Measurements from ENCODE around the gene BUD23. TPM values are rescaled to one million over a fixed set of nuclear protein-coding genes. Genes with fewer than 3 reads are reported as not detected.

The BUD23 gene
- total RNA-seq, 1 experiment from 2014 or later = 124 TPM

GRCh38 chr7:73739387-73739767 is 56.0 kb downstream of the BUD23 start:
- intact Hi-C loops (cut with micrococcal nuclease; ENCODE audit: unreplicated experiment) = no loop called here
- POLR2A ChIA-PET = interaction anchor here (1.6 kb wide), 1 partner anchor 93 kb away, joined by 13 read pairs; no protein-coding TSS in a partner anchor

GRCh38 chr7:73740212-73740611 is 56.8 kb downstream of the BUD23 start:
- H3K4me3 ChIP-seq (ENCODE audit: low read depth in 2 of 2, low read length in 2 of 2) = no peak overlapping the region
- H3K4me1 ChIP-seq (ENCODE audit: control insufficient read depth, insufficient read depth, low read length) = peaks cover 60% of the 10 kb centered on the region
- no peaks in the 10 kb centered on the region for H3K27me3 ChIP-seq (ENCODE audit: control insufficient read depth, insufficient read depth, low read length)
- H3K36me3 ChIP-seq (ENCODE audit: control insufficient read depth, insufficient read depth, low read length) = peaks cover 5% of the 10 kb centered on the region; the same call in 1 of the 2 replicates
- ChIA-PET POLR2A (interaction anchor here (0.7 to 1.6 kb wide), 3 partner anchors 83 to 92 kb away, joined by 3 to 7 read pairs (median 3); no protein-coding TSS in a partner anchor), CTCF (interaction anchor here (0.6 kb wide), 1 partner anchor 92 kb away, joined by 3 read pairs; no protein-coding TSS in a partner anchor)
- BruUV-seq (replicated peaks) = no TSS peak
- no peaks in the 10 kb centered on the region for H3K9me3 ChIP-seq (ENCODE audit: control insufficient read depth, insufficient read depth, low read depth, low read length)
- H3K27ac ChIP-seq (ENCODE audit: low read length) = peak overlapping the region; percentile 62
- no peak for TF ChIP-seq REST (IDR thresholded peaks at IDR 0.05; ENCODE audit: insufficient read depth in 1 of 2, low read depth in 2 of 2, low read length in 1 of 2)
- no peak for TF ChIP-seq POLR2AphosphoS5 (IDR thresholded peaks at IDR 0.05; ENCODE audit: low read depth, low read length)
- TF ChIP-seq CTCF (IDR thresholded peaks at IDR 0.05) = no peak
- TF ChIP-seq TCF7L2 (IDR thresholded peaks at IDR 0.05; ENCODE audit: low read depth, low read length) = no peak
- TF ChIP-seq SIN3A (IDR thresholded peaks at IDR 0.05; ENCODE audit: borderline replicate concordance, insufficient read depth, low read depth, low read length) = no peak
- in situ Hi-C loops (cut with HindIII; ENCODE audit: low pct_unique_long_range_greater_than_20kb, low sequenced_read_pairs) (no loop called here), intact Hi-C loops (cut with micrococcal nuclease; ENCODE audit: unreplicated experiment) (no loop called here)
- no peak for DNase-seq (ENCODE audit: low read depth, low spot score)
- ATAC-seq = no peak

More at GRCh38 chr7:73739387-73739767, 56.0 kb downstream of the BUD23 start:
- no peak for ATAC-seq
- CTCF ChIA-PET = interaction anchor here (0.5 to 0.7 kb wide), 2 partner anchors 17 to 71 kb away, joined by 4 to 5 read pairs; no protein-coding TSS in a partner anchor
- DNase-seq (ENCODE audit: low read depth, low spot score) = no peak
- TF ChIP-seq TCF7L2 (IDR thresholded peaks at IDR 0.05; ENCODE audit: low read depth, low read length) (no peak), REST (IDR thresholded peaks at IDR 0.05; ENCODE audit: insufficient read depth in 1 of 2, low read depth in 2 of 2, low read length in 1 of 2) (no peak), POLR2AphosphoS5 (IDR thresholded peaks at IDR 0.05; ENCODE audit: low read depth, low read length) (no peak), SIN3A (IDR thresholded peaks at IDR 0.05; ENCODE audit: borderline replicate concordance, insufficient read depth, low read depth, low read length) (no peak)
- peak overlapping the region; percentile 96 for H3K27ac ChIP-seq (ENCODE audit: low read length)
- H3K9me3 ChIP-seq (ENCODE audit: control insufficient read depth, insufficient read depth, low read depth, low read length) = no peaks in the 10 kb centered on the region
- H3K4me1 ChIP-seq (ENCODE audit: control insufficient read depth, insufficient read depth, low read length) = peaks cover 65% of the 10 kb centered on the region
- in situ Hi-C loops (cut with HindIII; ENCODE audit: low pct_unique_long_range_greater_than_20kb, low sequenced_read_pairs) = no loop called here
- H3K36me3 ChIP-seq (ENCODE audit: control insufficient read depth, insufficient read depth, low read length) = peaks cover 5% of the 10 kb centered on the region; the same call in 1 of the 2 replicates
- BruUV-seq (replicated peaks) = TSS peak; percentile 82
- peak overlapping the region; percentile 64 to 93 for H3K4me3 ChIP-seq (ENCODE audit: low read depth in 2 of 2, low read length in 2 of 2)
- H3K27me3 ChIP-seq (ENCODE audit: control insufficient read depth, insufficient read depth, low read length) = no peaks in the 10 kb centered on the region

All from Panc1 (cell line).